Activated T-cell treated with anti-CD3 and anti-CD28 coated beads, Interleukin-2, amount 50 U/mL, for 4 hours (primary cell): ENCODE results near the gene FANCG. TPM values are rescaled to one million over a fixed set of nuclear protein-coding genes. Genes with fewer than 3 reads are reported as not detected.

Experiments
- ATAC-seq, 2 donors: fragments of 200-7000 bp; cut with Tn5 transposase; one replicate each; pipeline ENCODE4 v1.10.0; 2021
- DNase-seq: peaks from one replicate; pipeline ENCODE4 v3.0.0-alpha.2; 2020
- H3K27me3 Mint-ChIP-seq: one replicate; pipeline ENCODE4 v1.8.0; 2021; ENCODE audit warnings: low read depth, mixed read lengths
- H3K36me3 Mint-ChIP-seq: one replicate; pipeline ENCODE4 v1.8.0; 2022; ENCODE audit warnings: mixed read lengths; ENCODE audit not compliant: insufficient read depth
- H3K4me1 Mint-ChIP-seq: one replicate; pipeline ENCODE4 v1.8.0; 2021; ENCODE audit warnings: low read depth, mixed read lengths
- H3K4me3 Mint-ChIP-seq: one replicate; pipeline ENCODE4 v1.8.0; 2021; ENCODE audit warnings: mild to moderate bottlenecking, moderate library complexity, mixed read lengths
- H3K9me3 Mint-ChIP-seq: one replicate; pipeline ENCODE4 v1.8.0; 2021; ENCODE audit warnings: mixed read lengths
- total RNA-seq, 3 donors: library from RNA; stranded (reverse); gene quantifications; one replicate each; pipeline ENCODE4 v1.2.1, GENCODE V29; 2021

The FANCG gene
- total RNA-seq, 3 donors from 2014 or later, result 40.0 to 62.6 (median 54.4) TPM

DNA sequence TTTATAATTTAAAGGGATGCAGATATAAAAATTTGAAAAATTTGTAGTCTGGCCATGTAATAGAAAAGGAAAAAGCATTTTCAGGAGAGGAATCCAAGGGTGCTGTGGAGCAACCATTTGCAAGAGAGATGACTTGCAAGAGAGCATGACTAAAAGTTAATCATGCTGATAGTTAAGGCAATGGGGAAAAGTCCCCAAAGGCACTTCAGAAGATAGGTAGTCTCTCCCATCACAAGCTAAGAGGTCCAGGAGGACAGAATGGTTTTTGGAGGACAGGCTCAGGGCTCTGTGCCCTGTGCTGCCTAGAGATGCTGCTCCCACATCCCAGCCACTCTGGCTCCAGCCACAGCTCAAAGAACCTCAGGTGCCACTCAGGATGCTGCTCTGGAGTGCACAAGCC lies 51.4 kb downstream of the FANCG start:
- Mint-ChIP-seq H3K9me3 (no peaks in the 10 kb centered on the region), H3K27me3 (no peaks in the 10 kb centered on the region), H3K36me3 (peaks cover 16% of the 10 kb centered on the region), H3K4me3 (no peak overlapping the region), H3K4me1 (peaks cover 14% of the 10 kb centered on the region)
- DNase-seq (no peak), ATAC-seq (no peak)

DNA sequence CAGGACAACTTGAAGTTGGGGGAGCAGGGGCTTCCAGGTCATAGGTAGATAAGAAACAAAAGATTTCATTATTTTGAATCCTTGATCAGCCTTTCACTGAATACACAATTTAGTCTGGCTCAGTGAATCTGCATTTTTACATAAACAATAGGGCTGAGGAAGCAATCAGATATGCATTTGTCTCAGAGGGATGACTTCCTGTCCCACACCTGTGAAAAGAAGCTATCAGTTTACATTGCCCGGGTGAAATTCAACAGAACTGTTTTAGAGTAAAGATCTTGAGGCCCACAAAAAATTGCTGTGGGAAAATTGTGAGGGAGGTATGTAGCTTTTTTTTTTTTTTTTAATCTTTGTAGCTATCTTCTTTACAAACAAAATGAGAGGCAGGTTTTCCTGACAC lies 51.9 kb downstream of the FANCG start:
- no peaks in the 10 kb centered on the region for H3K9me3 Mint-ChIP-seq
- peaks cover 15% of the 10 kb centered on the region for H3K4me1 Mint-ChIP-seq
- DNase-seq (no peak), ATAC-seq (no peak)
- no peaks in the 10 kb centered on the region for H3K27me3 Mint-ChIP-seq
- H3K36me3 Mint-ChIP-seq, result peaks cover 16% of the 10 kb centered on the region
- no peak overlapping the region for H3K4me3 Mint-ChIP-seq

- peaks cover 20% of the 10 kb centered on the region for H3K36me3 Mint-ChIP-seq
- DNase-seq, result no peak
- no peaks in the 10 kb centered on the region for H3K9me3 Mint-ChIP-seq
- no peak for ATAC-seq
- no peak overlapping the region for H3K4me3 Mint-ChIP-seq
- H3K4me1 Mint-ChIP-seq, result peaks cover 15% of the 10 kb centered on the region
- no peaks in the 10 kb centered on the region for H3K27me3 Mint-ChIP-seq
Observed at GRCh38 chr9:35027374-35027773, 52.4 kb downstream of the FANCG start.

GRCh38 chr9:35026671-35027070 lies 53.1 kb downstream of the FANCG start:
- Mint-ChIP-seq H3K36me3 (peaks cover 21% of the 10 kb centered on the region), H3K9me3 (no peaks in the 10 kb centered on the region), H3K4me3 (no peak overlapping the region), H3K27me3 (no peaks in the 10 kb centered on the region), H3K4me1 (peaks cover 15% of the 10 kb centered on the region)
- ATAC-seq (no peak), DNase-seq (no peak)

Other genes with a start within 250 kb of the FANCG start
- under 1 TPM in 2 of 3 donors, not detected in 1; 0.08 to 0.55 TPM for gene PHF24, start 121.7 kb downstream of the FANCG start, total RNA-seq
- 1 to 10 TPM; 2.4 to 2.9 (median 2.7) TPM for gene DNAJB5, start 90.2 kb downstream of the FANCG start, total RNA-seq
- gene VCP, start 7.3 kb downstream of the FANCG start, total RNA-seq, result 100 to 1,000 TPM; 455 to 543 (median 484) TPM
- gene PIGO, start 16.6 kb upstream of the FANCG start, total RNA-seq, result 10 to 100 TPM; 29.0 to 29.7 (median 29.1) TPM
- gene STOML2, start 23.2 kb upstream of the FANCG start, total RNA-seq, result 100 to 1,000 TPM; 270 to 325 (median 289) TPM
- gene ATOSB, start 35.9 kb upstream of the FANCG start, total RNA-seq, result 1 to 10 TPM; 1.8 to 2.8 (median 1.8) TPM
- gene UNC13B, start 82.1 kb upstream of the FANCG start, total RNA-seq, result 1 to 10 TPM; 1.6 to 2.8 (median 2.0) TPM